ENCODE measurements around the gene GNB1.
"Not testable (repeated sequence)": the region's sequence is repeated elsewhere in the genome, so short reads cannot be mapped to it uniquely, and the experiment has no call there.

GNB1 gene

GRCh38 chr1:1859970-1860697 lies 30.8 kb downstream of the GNB1 start:
- not testable (repeated sequence) for DNase-seq (ENCODE audit: low read depth in 2 of 2)

GRCh38 chr1:1858382-1859086 lies 32.4 kb downstream of the GNB1 start:
- DNase-seq (ENCODE audit: low read depth in 2 of 2): no peak

DNA sequence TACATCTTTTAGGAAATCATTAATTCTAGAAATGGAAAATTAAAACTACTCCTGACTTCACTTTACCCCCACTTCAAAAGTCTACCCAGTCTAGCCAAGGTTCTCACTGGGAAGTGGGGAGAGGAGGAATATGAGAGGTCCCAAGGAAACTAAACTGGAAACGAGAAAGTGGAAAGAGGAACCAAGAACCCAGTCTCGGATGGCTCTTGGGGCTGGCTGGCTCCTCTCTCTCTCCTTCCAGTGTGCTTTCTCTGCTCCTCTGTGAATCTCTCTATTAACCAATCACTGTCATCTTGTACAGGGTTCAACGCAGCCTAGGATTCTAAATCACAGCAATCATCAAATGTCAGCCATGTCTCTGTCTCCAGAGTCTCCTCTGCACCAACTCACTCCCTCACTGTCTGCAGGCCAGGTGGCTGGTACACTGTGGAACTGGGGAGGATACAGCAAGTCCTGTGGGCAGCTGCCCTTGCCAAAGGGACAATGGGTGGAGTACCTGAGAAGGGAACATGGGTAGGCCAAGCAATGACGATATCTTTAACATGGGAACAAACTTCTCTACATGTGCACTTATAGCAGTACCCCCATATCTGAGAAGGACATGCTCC lies 33.7 kb downstream of the GNB1 start:
- no peak for DNase-seq (ENCODE audit: low read depth in 2 of 2)

DNA sequence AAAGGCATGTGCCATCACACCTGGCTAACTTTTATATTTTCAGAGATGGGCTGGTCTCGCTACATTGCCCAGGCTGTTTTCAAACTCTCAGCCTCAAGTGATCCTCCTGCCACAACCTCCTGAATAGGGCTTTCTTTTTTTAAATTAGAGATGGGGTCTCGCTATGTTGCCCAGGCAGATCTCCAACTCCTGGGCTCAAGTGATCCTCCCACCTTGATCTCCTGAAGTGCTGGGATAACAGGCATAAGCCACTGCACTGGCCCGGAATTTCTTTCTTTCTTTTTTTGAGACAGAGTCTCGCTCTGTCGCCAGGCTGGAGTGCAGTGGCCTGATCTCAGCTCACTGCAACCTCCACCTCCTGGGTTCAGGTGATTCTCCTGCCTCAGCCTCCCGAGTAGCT lies 34.7 kb downstream of the GNB1 start:
- DNase-seq (ENCODE audit: low read depth in 2 of 2): not testable (repeated sequence)

DNA sequence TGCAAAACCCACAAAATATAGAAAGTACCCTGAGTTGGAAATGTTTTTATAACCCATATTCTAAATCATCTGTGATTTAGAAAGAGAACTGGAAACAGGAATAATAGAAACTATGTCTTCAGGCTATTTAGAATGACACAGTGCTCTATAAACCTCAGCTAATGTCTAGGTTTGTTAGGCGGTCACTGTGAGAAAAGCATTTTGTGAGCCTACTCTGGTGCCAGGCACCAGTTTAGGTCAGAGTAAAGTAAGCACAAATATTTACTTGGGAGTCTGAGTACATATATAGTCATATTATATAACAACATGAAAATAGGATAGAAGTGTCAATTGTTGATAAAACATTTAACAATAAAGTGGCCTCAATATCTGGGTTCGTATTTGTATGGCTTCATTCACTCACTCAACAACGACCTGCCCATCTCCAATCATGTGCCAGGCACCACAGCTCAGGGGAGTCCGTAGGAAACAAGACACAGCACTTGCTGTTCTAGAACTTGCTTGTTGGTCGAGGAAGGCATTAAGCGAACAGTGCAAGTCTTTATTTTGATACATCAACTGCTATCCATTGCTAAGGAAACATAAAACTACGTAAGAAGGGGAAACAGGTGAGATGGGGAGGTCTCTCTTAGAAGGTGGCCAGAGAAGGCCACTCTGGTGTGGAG lies 37.2 kb downstream of the GNB1 start:
- no peak for DNase-seq (ENCODE audit: low read depth in 2 of 2)

- DNase-seq (ENCODE audit: low read depth in 2 of 2): no peak
Measured at GRCh38 chr1:1852619-1853414, 38.1 kb downstream of the GNB1 start.

- no peak for DNase-seq (ENCODE audit: low read depth in 2 of 2)
Measured at GRCh38 chr1:1847890-1848289, 43.0 kb downstream of the GNB1 start.

- no peak for DNase-seq (ENCODE audit: low read depth in 2 of 2)
Measured at GRCh38 chr1:1847061-1847850, 43.6 kb downstream of the GNB1 start.

DNA sequence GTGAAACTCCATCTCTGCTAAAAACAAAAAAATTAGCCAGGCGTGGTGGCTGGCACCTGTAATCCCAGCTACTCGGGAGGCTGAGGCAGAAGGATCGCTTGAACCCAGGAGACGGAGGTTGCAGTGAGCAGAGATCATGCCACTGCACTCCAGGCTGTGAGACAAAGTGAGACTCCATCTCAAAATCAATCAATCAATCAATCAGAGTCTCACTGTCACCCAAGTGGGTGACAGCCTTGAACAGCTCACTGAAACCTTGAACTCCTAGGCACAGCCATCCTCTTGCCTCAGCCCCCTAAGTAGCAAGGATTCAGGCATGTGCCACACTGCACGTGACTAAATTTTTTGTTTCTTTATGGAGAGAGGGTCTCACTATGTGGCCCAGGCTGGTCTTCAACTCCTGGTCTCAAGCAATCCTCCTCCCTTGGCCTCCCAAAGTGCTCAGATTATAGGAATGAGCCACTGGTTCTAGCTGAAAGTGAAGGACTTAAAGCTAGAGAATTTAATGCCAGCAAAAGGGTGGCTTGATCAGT lies 44.4 kb downstream of the GNB1 start:
- DNase-seq (ENCODE audit: low read depth in 2 of 2): no peak

DNA sequence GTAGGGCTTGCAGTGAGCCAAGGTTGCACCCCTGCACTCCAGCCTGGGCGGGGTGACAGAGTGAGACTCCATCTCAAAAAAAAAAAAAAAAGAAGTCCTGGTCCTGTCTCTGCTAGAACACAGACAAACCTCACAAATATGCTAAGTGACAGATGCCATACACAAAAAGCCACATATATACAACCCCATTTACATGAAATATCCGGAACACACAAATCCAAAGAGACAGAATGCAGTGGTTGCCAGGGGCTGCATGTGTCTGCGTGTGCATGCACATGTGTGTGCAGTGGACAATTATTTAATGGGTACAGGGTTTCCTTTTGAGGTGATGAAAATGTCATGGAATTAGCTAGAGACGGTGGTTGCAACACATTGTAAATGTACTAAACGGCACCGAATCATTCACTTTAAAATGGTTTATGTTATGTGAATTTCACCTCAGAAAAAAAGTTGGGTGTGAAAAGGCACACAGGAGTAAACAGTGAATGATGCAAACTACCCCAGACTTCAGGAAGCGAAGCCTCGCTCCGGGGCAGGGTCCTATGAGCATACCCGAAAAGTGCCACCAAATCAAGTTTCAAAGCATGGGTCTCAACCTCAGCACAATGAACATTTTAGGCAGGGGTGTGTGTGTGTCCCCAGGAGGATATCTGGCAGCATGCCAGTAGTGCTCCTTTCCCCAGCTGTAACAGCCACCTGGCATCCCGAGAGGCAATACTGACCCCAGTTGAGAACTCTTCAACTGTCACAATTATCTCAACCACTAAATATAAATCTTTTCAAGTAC lies 48.3 kb downstream of the GNB1 start:
- DNase-seq (ENCODE audit: low read depth in 2 of 2): no peak

DNA sequence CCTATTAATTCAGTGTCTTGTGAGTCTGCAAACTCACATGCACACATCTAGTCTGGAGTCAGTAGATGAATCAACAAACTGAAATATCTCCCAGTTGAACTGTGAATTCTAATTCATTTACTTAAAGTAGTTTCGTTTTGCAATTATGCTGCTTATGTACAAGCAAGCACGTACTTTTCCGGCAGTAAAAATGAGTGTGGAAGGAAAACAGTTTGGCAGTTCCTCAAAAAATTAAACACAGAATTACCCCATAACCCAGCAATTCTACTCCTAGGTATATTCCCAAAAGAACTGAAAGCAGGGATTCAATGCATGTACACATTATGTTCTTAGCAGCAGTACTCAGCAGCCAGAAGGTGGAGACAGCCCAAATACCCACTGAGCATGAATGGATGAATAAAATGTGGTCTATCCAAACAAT lies 49.3 kb downstream of the GNB1 start:
- no peak for DNase-seq (ENCODE audit: low read depth in 2 of 2)

- DNase-seq (ENCODE audit: low read depth in 2 of 2): no peak
Measured at GRCh38 chr1:1839311-1839965, 51.4 kb downstream of the GNB1 start.

- DNase-seq (ENCODE audit: low read depth in 2 of 2): no peak
Measured at GRCh38 chr1:1836119-1836518, 54.8 kb downstream of the GNB1 start.

GRCh38 chr1:1835546-1835945 lies 55.3 kb downstream of the GNB1 start:
- DNase-seq (ENCODE audit: low read depth in 2 of 2): no peak

GRCh38 chr1:1833916-1834325 lies 57.0 kb downstream of the GNB1 start:
- DNase-seq (ENCODE audit: low read depth in 2 of 2): no peak

DNA sequence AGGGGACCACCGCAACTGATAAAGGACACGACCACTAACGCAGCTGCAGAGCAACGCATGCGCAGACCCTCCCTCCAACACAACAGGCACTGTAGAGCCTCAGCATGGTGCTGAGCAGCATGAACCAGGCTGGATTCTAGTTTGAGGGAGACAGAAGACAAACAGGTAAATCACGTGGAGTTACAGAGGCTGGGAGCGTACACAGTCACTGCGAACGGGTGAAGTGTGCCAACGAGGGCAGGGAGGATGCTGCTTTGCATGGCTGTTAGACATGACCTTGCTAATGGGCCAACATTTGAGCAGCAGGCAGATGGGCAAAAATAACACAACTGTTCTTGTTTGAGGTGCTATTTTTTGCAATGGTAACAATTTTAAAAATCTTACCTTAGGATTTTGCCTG lies 57.4 kb downstream of the GNB1 start:
- no peak for DNase-seq (ENCODE audit: low read depth in 2 of 2)

DNA sequence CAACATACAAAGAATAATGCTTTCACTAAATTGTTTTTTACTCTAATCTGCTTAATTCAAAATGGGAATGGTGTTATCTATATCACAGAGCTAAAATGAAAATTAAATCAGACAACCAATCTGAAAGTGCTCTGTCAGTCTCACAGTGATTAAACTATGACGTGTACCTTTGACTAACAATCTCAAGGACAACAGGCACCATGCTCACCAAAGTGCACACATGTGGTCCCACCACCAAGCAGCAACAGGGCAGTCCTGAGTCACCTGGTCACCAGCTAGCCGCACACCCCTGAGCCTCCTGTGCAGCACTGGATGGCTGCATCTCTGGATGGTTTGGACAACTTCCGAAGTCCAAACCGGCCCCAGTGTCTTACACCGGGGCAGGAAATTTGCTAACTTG lies 58.1 kb downstream of the GNB1 start:
- no peak for DNase-seq (ENCODE audit: low read depth in 2 of 2)

GRCh38 chr1:1832166-1832565 lies 58.7 kb downstream of the GNB1 start:
- no peak for DNase-seq (ENCODE audit: low read depth in 2 of 2)
